DMS114 treated with DMSO at 0.1 percent for 48 hours (cell line): ENCODE measurements around the gene EMC7.
"Not testable (repeated sequence)": the region's sequence is repeated elsewhere in the genome, so short reads cannot be mapped to it uniquely, and the experiment has no call there.

Source experiments
- DNase-seq: peaks from one replicate; lab custom pipeline; 2025; ENCODE audit not compliant: unreplicated experiment; lab: John Stamatoyannopoulos, UW

EMC7 gene

GRCh38 chr15:34085746-34086145 lies 15.9 kb downstream of the EMC7 start:
- no peak for DNase-seq

GRCh38 chr15:34084086-34084485 lies 17.6 kb downstream of the EMC7 start:
- DNase-seq: no peak

GRCh38 chr15:34079904-34080303 lies 21.8 kb downstream of the EMC7 start:
- DNase-seq: no peak

GRCh38 chr15:34078900-34079299 lies 22.8 kb downstream of the EMC7 start:
- DNase-seq: no peak

GRCh38 chr15:34076785-34077184 lies 24.9 kb downstream of the EMC7 start:
- DNase-seq: no peak

- DNase-seq: no peak
Measured at GRCh38 chr15:34070003-34070402, 31.7 kb downstream of the EMC7 start.

- DNase-seq: no peak
Measured at GRCh38 chr15:34065941-34066340, 35.7 kb downstream of the EMC7 start.

GRCh38 chr15:34065261-34065660 lies 36.4 kb downstream of the EMC7 start:
- DNase-seq: no peak

GRCh38 chr15:34064438-34064837 lies 37.2 kb downstream of the EMC7 start:
- no peak for DNase-seq

GRCh38 chr15:34059946-34060345 lies 41.7 kb downstream of the EMC7 start:
- DNase-seq: no peak

- DNase-seq: no peak
Measured at GRCh38 chr15:34059476-34059875, 42.2 kb downstream of the EMC7 start.

- no peak for DNase-seq
Measured at GRCh38 chr15:34056911-34057310, 44.8 kb downstream of the EMC7 start.

- DNase-seq: no peak
Measured at GRCh38 chr15:34055868-34056595, 45.6 kb downstream of the EMC7 start.

- no peak for DNase-seq
Measured at GRCh38 chr15:34054081-34054707, 47.5 kb downstream of the EMC7 start.

- not testable (repeated sequence) for DNase-seq
Measured at GRCh38 chr15:34050385-34050784, 51.3 kb downstream of the EMC7 start.

GRCh38 chr15:34049112-34049511 lies 52.5 kb downstream of the EMC7 start:
- DNase-seq: no peak

GRCh38 chr15:34047893-34048775 lies 53.5 kb downstream of the EMC7 start:
- DNase-seq: no peak

GRCh38 chr15:34046471-34047145 lies 55.1 kb downstream of the EMC7 start:
- no peak for DNase-seq

GRCh38 chr15:34043813-34044212 lies 57.8 kb downstream of the EMC7 start:
- DNase-seq: no peak

- no peak for DNase-seq
Measured at GRCh38 chr15:34043391-34043790, 58.3 kb downstream of the EMC7 start.

GRCh38 chr15:34039790-34040113 lies 61.9 kb downstream of the EMC7 start:
- DNase-seq: no peak
